NCI-H345 treated with DMSO at 0.1 percent for 48 hours (cell line): ENCODE measurements around the gene KIAA1217.

ENCODE experiments used
- DNase-seq: peaks from one replicate; lab custom pipeline; 2025; ENCODE audit not compliant: unreplicated experiment; lab: John Stamatoyannopoulos, UW

KIAA1217 gene

GRCh38 chr10:24240041-24240751, 31.3 kb downstream of the KIAA1217 start:
- DNase-seq: no peak

GRCh38 chr10:24241536-24242040, 32.6 kb downstream of the KIAA1217 start:
- DNase-seq: no peak

- no peak for DNase-seq
These were observed 33.6 kb downstream of the KIAA1217 start for GRCh38 chr10:24242562-24242961.

- DNase-seq: no peak
These were observed 37.4 kb downstream of the KIAA1217 start for GRCh38 chr10:24246365-24246764.

GRCh38 chr10:24247841-24248240, 38.9 kb downstream of the KIAA1217 start:
- no peak for DNase-seq

GRCh38 chr10:24249829-24250415, 41.0 kb downstream of the KIAA1217 start:
- DNase-seq: no peak

GRCh38 chr10:24251547-24251946, 42.6 kb downstream of the KIAA1217 start:
- no peak for DNase-seq

GRCh38 chr10:24254180-24254579, 45.2 kb downstream of the KIAA1217 start:
- DNase-seq: no peak

- DNase-seq: no peak
These were observed 46.4 kb downstream of the KIAA1217 start for GRCh38 chr10:24255115-24255880.

GRCh38 chr10:24255881-24256311, 47.0 kb downstream of the KIAA1217 start:
- DNase-seq: no peak

GRCh38 chr10:24256619-24257107, 47.7 kb downstream of the KIAA1217 start:
- DNase-seq: no peak

- no peak for DNase-seq
These were observed 48.6 kb downstream of the KIAA1217 start for GRCh38 chr10:24257588-24257987.

GRCh38 chr10:24259365-24260130, 50.6 kb downstream of the KIAA1217 start:
- no peak for DNase-seq

- no peak for DNase-seq
These were observed 52.7 kb downstream of the KIAA1217 start for GRCh38 chr10:24261627-24262026.

GRCh38 chr10:24262929-24263590, 54.1 kb downstream of the KIAA1217 start:
- no peak for DNase-seq

GRCh38 chr10:24269476-24269875, 60.5 kb downstream of the KIAA1217 start:
- no peak for DNase-seq

- DNase-seq: no peak
These were observed 63.4 kb downstream of the KIAA1217 start for GRCh38 chr10:24272374-24272773.

- DNase-seq: no peak
These were observed 68.3 kb downstream of the KIAA1217 start for GRCh38 chr10:24277277-24277676.

GRCh38 chr10:24277771-24278170, 68.8 kb downstream of the KIAA1217 start:
- DNase-seq: no peak

GRCh38 chr10:24278176-24278889, 69.4 kb downstream of the KIAA1217 start:
- DNase-seq: no peak
